Measurements from ENCODE around the gene ELMO1.

GRCh38 chr7:36863901-36864701 is 584.6 kb downstream of the ELMO1 start:
- TF ChIP-seq CTCF (IDR thresholded peaks at IDR 0.05 in 2 of 3, conservative IDR thresholded peaks at IDR 0.05 in 1 of 3; ENCODE audit: control insufficient read depth in 2 of 3, extremely low read depth in 1 of 3, insufficient read depth in 1 of 3, low read depth in 3 of 3, low read length in 3 of 3) = no peak
- TF ChIP-seq EZH2 (IDR thresholded peaks at IDR 0.05; ENCODE audit: borderline replicate concordance, control insufficient read depth, low read depth, low read length) = no peak

Measured in GM12878 (cell line).